ENCODE measurements around the gene PGK1. TPM values are rescaled to one million over a fixed set of nuclear protein-coding genes. Genes with fewer than 3 reads are reported as not detected.

The PGK1 gene
- total and polyA plus RNA-seq, 2 experiments from 2014 or later, result 249 to 336 TPM

DNA sequence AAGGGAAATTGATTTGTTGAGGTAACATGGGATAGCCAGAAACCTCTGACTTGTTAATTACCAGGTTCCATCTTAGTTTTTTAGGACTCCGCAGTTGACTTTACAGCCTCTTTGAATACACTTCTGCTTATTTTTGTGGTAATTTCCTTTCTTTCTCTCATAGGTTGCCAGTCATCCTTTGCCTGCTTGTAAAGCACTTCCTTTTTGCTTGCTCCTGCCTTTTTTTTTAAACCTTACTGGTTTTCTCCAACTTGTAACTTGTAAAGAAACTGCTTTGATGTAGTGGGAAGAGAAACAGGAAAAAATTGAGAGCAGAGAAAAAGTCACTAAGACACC lies 2.6 kb downstream of the PGK1 start:
- H3K27me3 Mint-ChIP-seq (ENCODE audit: insufficient read depth, low read depth, poor library complexity), result peaks cover 5% of the 10 kb centered on the region
- DNase-seq (ENCODE audit: low spot score) (no peak), ATAC-seq (no peak)
- peaks cover 41% of the 10 kb centered on the region for H3K36me3 Mint-ChIP-seq (ENCODE audit: low read depth)
- peak overlapping the region; percentile 93 for H3K4me3 Mint-ChIP-seq
- H3K9me2 ChIP-seq (ENCODE audit: insufficient read depth), result no peaks in the 10 kb centered on the region
- H3K27me3 ChIP-seq (ENCODE audit: insufficient read depth), result no peaks in the 10 kb centered on the region
- H3K27ac Mint-ChIP-seq, result no peak overlapping the region
- 0 out of 2 replicates have a peak, but pooled peaks cover 3% of the 10 kb centered on the region for H3F3A ChIP-seq (replicated peaks; ENCODE audit: low read depth)
- H3K9me3 Mint-ChIP-seq, result no peaks in the 10 kb centered on the region
- H3K36me3 ChIP-seq (ENCODE audit: insufficient read depth), result peaks cover 12% of the 10 kb centered on the region; the same call in 1 of the 2 replicates
- no peak overlapping the region for H2AFZ ChIP-seq
- peaks cover 74% of the 10 kb centered on the region for H3K79me2 ChIP-seq (replicated peaks; ENCODE audit: insufficient read depth)
- peak overlapping the region; percentile 90 for H3K4me2 ChIP-seq
- no peak overlapping the region for H3K27ac ChIP-seq (ENCODE audit: low read depth)
- peaks cover 37% of the 10 kb centered on the region for H3K4me1 Mint-ChIP-seq
- H4K20me1 ChIP-seq (replicated peaks; ENCODE audit: insufficient read depth), result peaks cover 37% of the 10 kb centered on the region
- H3K4me3 ChIP-seq, result peak overlapping the region; percentile 92
- peaks cover 25% of the 10 kb centered on the region for H3K4me1 ChIP-seq (ENCODE audit: insufficient read depth)
- TF ChIP-seq, protein P1, sequence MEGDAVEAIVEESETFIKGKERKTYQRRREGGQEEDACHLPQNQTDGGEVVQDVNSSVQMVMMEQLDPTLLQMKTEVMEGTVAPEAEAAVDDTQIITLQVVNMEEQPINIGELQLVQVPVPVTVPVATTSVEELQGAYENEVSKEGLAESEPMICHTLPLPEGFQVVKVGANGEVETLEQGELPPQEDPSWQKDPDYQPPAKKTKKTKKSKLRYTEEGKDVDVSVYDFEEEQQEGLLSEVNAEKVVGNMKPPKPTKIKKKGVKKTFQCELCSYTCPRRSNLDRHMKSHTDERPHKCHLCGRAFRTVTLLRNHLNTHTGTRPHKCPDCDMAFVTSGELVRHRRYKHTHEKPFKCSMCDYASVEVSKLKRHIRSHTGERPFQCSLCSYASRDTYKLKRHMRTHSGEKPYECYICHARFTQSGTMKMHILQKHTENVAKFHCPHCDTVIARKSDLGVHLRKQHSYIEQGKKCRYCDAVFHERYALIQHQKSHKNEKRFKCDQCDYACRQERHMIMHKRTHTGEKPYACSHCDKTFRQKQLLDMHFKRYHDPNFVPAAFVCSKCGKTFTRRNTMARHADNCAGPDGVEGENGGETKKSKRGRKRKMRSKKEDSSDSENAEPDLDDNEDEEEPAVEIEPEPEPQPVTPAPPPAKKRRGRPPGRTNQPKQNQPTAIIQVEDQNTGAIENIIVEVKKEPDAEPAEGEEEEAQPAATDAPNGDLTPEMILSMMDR (conservative IDR thresholded peaks at IDR 0.05; ENCODE audit: low read depth in 2 of 2), result no peak
- TF ChIP-seq CREB1 (CRISPR knock-in tag; IDR thresholded peaks at IDR 0.05; ENCODE audit: low read depth) (no peak), JUNB (IDR thresholded peaks at IDR 0.05; ENCODE audit: unreplicated experiment) (no peak), EZH2 (IDR thresholded peaks at IDR 0.05; ENCODE audit: low read depth, unreplicated experiment) (no peak), ZNF114 (CRISPR knock-in tag; IDR thresholded peaks at IDR 0.05) (no peak), NANOG (IDR thresholded peaks at IDR 0.05; ENCODE audit: borderline replicate concordance) (no peak), EZH2phosphoT487 (IDR thresholded peaks at IDR 0.05; ENCODE audit: unreplicated experiment) (no peak), STAT1 (IDR thresholded peaks at IDR 0.05; ENCODE audit: unreplicated experiment) (no peak), POLR2AphosphoS5 (IDR thresholded peaks at IDR 0.05; ENCODE audit: low read depth) (no peak), ZNF331 (CRISPR knock-in tag; IDR thresholded peaks at IDR 0.05; ENCODE audit: low read depth) (no peak)
- TF ChIP-seq, protein P2, sequence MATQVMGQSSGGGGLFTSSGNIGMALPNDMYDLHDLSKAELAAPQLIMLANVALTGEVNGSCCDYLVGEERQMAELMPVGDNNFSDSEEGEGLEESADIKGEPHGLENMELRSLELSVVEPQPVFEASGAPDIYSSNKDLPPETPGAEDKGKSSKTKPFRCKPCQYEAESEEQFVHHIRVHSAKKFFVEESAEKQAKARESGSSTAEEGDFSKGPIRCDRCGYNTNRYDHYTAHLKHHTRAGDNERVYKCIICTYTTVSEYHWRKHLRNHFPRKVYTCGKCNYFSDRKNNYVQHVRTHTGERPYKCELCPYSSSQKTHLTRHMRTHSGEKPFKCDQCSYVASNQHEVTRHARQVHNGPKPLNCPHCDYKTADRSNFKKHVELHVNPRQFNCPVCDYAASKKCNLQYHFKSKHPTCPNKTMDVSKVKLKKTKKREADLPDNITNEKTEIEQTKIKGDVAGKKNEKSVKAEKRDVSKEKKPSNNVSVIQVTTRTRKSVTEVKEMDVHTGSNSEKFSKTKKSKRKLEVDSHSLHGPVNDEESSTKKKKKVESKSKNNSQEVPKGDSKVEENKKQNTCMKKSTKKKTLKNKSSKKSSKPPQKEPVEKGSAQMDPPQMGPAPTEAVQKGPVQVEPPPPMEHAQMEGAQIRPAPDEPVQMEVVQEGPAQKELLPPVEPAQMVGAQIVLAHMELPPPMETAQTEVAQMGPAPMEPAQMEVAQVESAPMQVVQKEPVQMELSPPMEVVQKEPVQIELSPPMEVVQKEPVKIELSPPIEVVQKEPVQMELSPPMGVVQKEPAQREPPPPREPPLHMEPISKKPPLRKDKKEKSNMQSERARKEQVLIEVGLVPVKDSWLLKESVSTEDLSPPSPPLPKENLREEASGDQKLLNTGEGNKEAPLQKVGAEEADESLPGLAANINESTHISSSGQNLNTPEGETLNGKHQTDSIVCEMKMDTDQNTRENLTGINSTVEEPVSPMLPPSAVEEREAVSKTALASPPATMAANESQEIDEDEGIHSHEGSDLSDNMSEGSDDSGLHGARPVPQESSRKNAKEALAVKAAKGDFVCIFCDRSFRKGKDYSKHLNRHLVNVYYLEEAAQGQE (IDR thresholded peaks at IDR 0.05; ENCODE audit: unreplicated experiment), result no peak
- TF ChIP-seq, protein P3, sequence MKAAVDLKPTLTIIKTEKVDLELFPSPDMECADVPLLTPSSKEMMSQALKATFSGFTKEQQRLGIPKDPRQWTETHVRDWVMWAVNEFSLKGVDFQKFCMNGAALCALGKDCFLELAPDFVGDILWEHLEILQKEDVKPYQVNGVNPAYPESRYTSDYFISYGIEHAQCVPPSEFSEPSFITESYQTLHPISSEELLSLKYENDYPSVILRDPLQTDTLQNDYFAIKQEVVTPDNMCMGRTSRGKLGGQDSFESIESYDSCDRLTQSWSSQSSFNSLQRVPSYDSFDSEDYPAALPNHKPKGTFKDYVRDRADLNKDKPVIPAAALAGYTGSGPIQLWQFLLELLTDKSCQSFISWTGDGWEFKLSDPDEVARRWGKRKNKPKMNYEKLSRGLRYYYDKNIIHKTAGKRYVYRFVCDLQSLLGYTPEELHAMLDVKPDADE (IDR thresholded peaks at IDR 0.05), result no peak
- TF ChIP-seq, protein P4, sequence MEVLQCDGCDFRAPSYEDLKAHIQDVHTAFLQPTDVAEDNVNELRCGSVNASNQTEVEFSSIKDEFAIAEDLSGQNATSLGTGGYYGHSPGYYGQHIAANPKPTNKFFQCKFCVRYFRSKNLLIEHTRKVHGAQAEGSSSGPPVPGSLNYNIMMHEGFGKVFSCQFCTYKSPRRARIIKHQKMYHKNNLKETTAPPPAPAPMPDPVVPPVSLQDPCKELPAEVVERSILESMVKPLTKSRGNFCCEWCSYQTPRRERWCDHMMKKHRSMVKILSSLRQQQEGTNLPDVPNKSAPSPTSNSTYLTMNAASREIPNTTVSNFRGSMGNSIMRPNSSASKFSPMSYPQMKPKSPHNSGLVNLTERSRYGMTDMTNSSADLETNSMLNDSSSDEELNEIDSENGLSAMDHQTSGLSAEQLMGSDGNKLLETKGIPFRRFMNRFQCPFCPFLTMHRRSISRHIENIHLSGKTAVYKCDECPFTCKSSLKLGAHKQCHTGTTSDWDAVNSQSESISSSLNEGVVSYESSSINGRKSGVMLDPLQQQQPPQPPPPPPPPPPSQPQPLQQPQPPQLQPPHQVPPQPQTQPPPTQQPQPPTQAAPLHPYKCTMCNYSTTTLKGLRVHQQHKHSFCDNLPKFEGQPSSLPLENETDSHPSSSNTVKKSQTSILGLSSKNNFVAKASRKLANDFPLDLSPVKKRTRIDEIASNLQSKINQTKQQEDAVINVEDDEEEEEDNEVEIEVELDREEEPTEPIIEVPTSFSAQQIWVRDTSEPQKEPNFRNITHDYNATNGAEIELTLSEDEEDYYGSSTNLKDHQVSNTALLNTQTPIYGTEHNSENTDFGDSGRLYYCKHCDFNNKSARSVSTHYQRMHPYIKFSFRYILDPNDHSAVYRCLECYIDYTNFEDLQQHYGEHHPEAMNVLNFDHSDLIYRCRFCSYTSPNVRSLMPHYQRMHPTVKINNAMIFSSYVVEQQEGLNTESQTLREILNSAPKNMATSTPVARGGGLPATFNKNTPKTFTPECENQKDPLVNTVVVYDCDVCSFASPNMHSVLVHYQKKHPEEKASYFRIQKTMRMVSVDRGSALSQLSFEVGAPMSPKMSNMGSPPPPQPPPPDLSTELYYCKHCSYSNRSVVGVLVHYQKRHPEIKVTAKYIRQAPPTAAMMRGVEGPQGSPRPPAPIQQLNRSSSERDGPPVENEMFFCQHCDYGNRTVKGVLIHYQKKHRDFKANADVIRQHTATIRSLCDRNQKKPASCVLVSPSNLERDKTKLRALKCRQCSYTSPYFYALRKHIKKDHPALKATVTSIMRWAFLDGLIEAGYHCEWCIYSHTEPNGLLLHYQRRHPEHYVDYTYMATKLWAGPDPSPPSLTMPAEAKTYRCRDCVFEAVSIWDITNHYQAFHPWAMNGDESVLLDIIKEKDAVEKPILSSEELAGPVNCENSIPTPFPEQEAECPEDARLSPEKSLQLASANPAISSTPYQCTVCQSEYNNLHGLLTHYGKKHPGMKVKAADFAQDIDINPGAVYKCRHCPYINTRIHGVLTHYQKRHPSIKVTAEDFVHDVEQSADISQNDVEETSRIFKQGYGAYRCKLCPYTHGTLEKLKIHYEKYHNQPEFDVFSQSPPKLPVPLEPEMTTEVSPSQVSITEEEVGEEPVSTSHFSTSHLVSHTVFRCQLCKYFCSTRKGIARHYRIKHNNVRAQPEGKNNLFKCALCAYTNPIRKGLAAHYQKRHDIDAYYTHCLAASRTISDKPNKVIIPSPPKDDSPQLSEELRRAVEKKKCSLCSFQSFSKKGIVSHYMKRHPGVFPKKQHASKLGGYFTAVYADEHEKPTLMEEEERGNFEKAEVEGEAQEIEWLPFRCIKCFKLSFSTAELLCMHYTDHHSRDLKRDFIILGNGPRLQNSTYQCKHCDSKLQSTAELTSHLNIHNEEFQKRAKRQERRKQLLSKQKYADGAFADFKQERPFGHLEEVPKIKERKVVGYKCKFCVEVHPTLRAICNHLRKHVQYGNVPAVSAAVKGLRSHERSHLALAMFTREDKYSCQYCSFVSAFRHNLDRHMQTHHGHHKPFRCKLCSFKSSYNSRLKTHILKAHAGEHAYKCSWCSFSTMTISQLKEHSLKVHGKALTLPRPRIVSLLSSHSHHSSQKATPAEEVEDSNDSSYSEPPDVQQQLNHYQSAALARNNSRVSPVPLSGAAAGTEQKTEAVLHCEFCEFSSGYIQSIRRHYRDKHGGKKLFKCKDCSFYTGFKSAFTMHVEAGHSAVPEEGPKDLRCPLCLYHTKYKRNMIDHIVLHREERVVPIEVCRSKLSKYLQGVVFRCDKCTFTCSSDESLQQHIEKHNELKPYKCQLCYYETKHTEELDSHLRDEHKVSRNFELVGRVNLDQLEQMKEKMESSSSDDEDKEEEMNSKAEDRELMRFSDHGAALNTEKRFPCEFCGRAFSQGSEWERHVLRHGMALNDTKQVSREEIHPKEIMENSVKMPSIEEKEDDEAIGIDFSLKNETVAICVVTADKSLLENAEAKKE (CRISPR knock-in tag; IDR thresholded peaks at IDR 0.05), result no peak
